ENCODE results near the gene VCAM1.

DNA sequence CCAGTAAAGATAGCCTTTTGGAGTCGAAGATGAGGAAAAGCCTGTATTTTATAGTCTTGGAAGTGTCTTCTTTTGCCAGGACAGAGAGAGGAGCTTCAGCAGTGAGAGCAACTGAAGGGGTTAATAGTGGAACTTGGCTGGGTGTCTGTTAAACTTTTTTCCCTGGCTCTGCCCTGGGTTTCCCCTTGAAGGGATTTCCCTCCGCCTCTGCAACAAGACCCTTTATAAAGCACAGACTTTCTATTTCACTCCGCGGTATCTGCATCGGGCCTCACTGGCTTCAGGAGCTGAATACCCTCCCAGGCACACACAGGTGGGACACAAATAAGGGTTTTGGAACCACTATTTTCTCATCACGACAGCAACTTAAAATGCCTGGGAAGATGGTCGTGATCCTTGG, at the start of gene VCAM1:
- TF ChIP-seq BHLHE40 (IDR thresholded peaks at IDR 0.05; ENCODE audit: low read depth, low read length) = no peak
- TF ChIP-seq, protein P1, sequence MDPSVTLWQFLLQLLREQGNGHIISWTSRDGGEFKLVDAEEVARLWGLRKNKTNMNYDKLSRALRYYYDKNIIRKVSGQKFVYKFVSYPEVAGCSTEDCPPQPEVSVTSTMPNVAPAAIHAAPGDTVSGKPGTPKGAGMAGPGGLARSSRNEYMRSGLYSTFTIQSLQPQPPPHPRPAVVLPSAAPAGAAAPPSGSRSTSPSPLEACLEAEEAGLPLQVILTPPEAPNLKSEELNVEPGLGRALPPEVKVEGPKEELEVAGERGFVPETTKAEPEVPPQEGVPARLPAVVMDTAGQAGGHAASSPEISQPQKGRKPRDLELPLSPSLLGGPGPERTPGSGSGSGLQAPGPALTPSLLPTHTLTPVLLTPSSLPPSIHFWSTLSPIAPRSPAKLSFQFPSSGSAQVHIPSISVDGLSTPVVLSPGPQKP (IDR thresholded peaks at IDR 0.05; ENCODE audit: low read depth, low read length) = no peak
- no peak for TF ChIP-seq NPAS2 (CRISPR knock-in tag; IDR thresholded peaks at IDR 0.05; ENCODE audit: borderline replicate concordance)
- TF ChIP-seq POLR2A (IDR thresholded peaks at IDR 0.05; ENCODE audit: low read length) = no peak
- TF ChIP-seq, protein P2, sequence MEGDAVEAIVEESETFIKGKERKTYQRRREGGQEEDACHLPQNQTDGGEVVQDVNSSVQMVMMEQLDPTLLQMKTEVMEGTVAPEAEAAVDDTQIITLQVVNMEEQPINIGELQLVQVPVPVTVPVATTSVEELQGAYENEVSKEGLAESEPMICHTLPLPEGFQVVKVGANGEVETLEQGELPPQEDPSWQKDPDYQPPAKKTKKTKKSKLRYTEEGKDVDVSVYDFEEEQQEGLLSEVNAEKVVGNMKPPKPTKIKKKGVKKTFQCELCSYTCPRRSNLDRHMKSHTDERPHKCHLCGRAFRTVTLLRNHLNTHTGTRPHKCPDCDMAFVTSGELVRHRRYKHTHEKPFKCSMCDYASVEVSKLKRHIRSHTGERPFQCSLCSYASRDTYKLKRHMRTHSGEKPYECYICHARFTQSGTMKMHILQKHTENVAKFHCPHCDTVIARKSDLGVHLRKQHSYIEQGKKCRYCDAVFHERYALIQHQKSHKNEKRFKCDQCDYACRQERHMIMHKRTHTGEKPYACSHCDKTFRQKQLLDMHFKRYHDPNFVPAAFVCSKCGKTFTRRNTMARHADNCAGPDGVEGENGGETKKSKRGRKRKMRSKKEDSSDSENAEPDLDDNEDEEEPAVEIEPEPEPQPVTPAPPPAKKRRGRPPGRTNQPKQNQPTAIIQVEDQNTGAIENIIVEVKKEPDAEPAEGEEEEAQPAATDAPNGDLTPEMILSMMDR (IDR thresholded peaks at IDR 0.05) = no peak
- TF ChIP-seq, protein P3, sequence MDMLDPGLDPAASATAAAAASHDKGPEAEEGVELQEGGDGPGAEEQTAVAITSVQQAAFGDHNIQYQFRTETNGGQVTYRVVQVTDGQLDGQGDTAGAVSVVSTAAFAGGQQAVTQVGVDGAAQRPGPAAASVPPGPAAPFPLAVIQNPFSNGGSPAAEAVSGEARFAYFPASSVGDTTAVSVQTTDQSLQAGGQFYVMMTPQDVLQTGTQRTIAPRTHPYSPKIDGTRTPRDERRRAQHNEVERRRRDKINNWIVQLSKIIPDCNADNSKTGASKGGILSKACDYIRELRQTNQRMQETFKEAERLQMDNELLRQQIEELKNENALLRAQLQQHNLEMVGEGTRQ (IDR thresholded peaks at IDR 0.05) = no peak
- TF ChIP-seq SREBF2 (IDR thresholded peaks at IDR 0.05) = no peak
- no peak for TF ChIP-seq CHD4 (IDR thresholded peaks at IDR 0.05; ENCODE audit: borderline replicate concordance)
- TF ChIP-seq RNF2 (IDR thresholded peaks at IDR 0.05; ENCODE audit: borderline replicate concordance, low read depth) = no peak
- TF ChIP-seq, protein P4, sequence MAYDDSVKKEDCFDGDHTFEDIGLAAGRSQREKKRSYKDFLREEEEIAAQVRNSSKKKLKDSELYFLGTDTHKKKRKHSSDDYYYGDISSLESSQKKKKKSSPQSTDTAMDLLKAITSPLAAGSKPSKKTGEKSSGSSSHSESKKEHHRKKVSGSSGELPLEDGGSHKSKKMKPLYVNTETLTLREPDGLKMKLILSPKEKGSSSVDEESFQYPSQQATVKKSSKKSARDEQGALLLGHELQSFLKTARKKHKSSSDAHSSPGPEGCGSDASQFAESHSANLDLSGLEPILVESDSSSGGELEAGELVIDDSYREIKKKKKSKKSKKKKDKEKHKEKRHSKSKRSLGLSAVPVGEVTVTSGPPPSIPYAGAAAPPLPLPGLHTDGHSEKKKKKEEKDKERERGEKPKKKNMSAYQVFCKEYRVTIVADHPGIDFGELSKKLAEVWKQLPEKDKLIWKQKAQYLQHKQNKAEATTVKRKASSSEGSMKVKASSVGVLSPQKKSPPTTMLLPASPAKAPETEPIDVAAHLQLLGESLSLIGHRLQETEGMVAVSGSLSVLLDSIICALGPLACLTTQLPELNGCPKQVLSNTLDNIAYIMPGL (CRISPR knock-in tag; IDR thresholded peaks at IDR 0.05; ENCODE audit: borderline replicate concordance) = no peak

Measured in A549 (cell line).